ACC112 (cell line): ENCODE data around the gene ZFHX3.
A peak's percentile ranks its signal among the peaks of the same experiment; 100 is the strongest.

ENCODE experiments used
- H2AFZ ChIP-seq: fragments of 200-600 bp; sonication (generic); one replicate; pipeline ENCODE4 v1.6.0; 2017; ENCODE audit warnings: antibody characterized with exemption, low read length; ENCODE audit not compliant: unreplicated experiment
- H3K27ac ChIP-seq: fragments of 200-600 bp; sonication (generic); 2 replicates; pipeline ENCODE4 v1.5.1; 2014; ENCODE audit warnings: low read depth, mild to moderate bottlenecking, antibody characterized with exemption, low read length, moderate library complexity
- H3K27me3 ChIP-seq: fragments of 200-600 bp; sonication (generic); 2 replicates; pipeline ENCODE4 v1.6.1; 2014; ENCODE audit warnings: mild to moderate bottlenecking, antibody characterized with exemption, low read length, moderate library complexity, mixed read lengths; ENCODE audit not compliant: insufficient read depth
- H3K36me3 ChIP-seq: fragments of 200-600 bp; sonication (generic); 2 replicates; pipeline ENCODE4 v1.6.1; 2016; ENCODE audit warnings: mild to moderate bottlenecking, antibody characterized with exemption, low read length, moderate library complexity, mixed read lengths; ENCODE audit not compliant: insufficient read depth
- H3K4me1 ChIP-seq: fragments of 200-600 bp; sonication (generic); one replicate; pipeline ENCODE4 v1.6.1; 2016; ENCODE audit warnings: low read length, mixed read lengths; ENCODE audit not compliant: insufficient read depth, unreplicated experiment, control insufficient read depth
- H3K4me3 ChIP-seq: fragments of 200-600 bp; sonication (generic); 2 replicates; pipeline ENCODE4 v1.5.1; 2014; ENCODE audit warnings: mild to moderate bottlenecking, low read depth, low read length
- H3K79me2 ChIP-seq: fragments of 200-600 bp; sonication (generic); one replicate; pipeline ENCODE4 v1.6.0; 2016; ENCODE audit warnings: low read length; ENCODE audit not compliant: control insufficient read depth, unreplicated experiment, insufficient read depth

ZFHX3 gene

GRCh38 chr16:73048292-73049080 lies 558 bp upstream of the ZFHX3 start:
- peak overlapping the region; percentile 80 for H3K27ac ChIP-seq
- no peaks in the 10 kb centered on the region for H3K27me3 ChIP-seq
- peaks cover 93% of the 10 kb centered on the region for H3K79me2 ChIP-seq
- peak overlapping the region; percentile 33 for H2AFZ ChIP-seq
- H3K4me1 ChIP-seq, result peaks cover 74% of the 10 kb centered on the region
- no peaks in the 10 kb centered on the region for H3K36me3 ChIP-seq
- H3K4me3 ChIP-seq, result peak overlapping the region; percentile 89

DNA sequence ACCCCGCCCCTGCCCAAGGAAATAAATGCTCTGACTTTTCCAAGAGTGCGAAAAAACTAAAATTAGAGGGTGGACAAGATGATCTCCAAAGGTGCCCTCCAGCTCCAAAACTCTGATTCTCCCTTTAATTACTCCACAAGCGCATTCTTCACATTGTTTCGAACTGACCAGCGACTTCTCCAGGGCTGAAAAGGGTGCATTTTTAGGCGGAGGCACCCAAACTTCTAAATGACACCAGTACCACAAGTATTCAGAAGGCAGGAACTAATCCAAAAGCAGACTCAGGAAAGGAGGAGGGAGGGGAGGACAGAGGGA lies 750 bp downstream of the ZFHX3 start:
- Histone ChIP-seq H3K27ac (peak overlapping the region; percentile 80), H3K4me3 (peak overlapping the region; percentile 89), H3K4me1 (peaks cover 66% of the 10 kb centered on the region), H3K79me2 (peaks cover 93% of the 10 kb centered on the region), H3K27me3 (no peaks in the 10 kb centered on the region), H3K36me3 (no peaks in the 10 kb centered on the region), H2AFZ (peak overlapping the region; percentile 71)

DNA sequence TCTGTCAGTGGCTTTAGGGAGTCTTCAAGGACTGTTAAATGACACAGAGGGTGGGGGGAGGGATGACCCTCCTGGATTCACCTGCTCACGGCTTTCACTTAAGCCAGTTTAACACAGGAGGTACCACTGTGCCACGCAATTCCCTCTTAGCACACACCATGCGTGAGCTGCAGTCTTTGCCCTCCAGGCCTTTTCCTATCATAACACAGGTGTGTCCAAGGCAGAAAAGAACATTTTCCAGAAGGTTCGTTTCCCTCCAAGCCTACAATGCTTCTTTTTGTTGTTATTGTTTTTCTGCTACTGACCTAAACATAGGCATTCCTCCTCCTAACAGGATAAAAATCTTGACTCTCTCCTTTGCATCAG lies 1.1 kb downstream of the ZFHX3 start:
- H3K27ac ChIP-seq, result peak overlapping the region; percentile 80
- peaks cover 93% of the 10 kb centered on the region for H3K79me2 ChIP-seq
- H3K4me3 ChIP-seq, result peak overlapping the region; percentile 89
- no peak overlapping the region for H2AFZ ChIP-seq
- H3K27me3 ChIP-seq, result no peaks in the 10 kb centered on the region
- H3K36me3 ChIP-seq, result no peaks in the 10 kb centered on the region
- peaks cover 66% of the 10 kb centered on the region for H3K4me1 ChIP-seq

- Histone ChIP-seq H3K4me1 (peaks cover 62% of the 10 kb centered on the region), H3K27me3 (no peaks in the 10 kb centered on the region), H2AFZ (no peak overlapping the region), H3K79me2 (peaks cover 93% of the 10 kb centered on the region), H3K4me3 (peak overlapping the region; percentile 89), H3K27ac (peak overlapping the region; percentile 80), H3K36me3 (no peaks in the 10 kb centered on the region)
Observed at GRCh38 chr16:73046202-73046848, 1.6 kb downstream of the ZFHX3 start.

- Histone ChIP-seq H3K4me1 (peaks cover 42% of the 10 kb centered on the region), H3K27ac (peak overlapping the region; percentile 57), H3K79me2 (peaks cover 93% of the 10 kb centered on the region), H3K4me3 (no peak overlapping the region), H2AFZ (no peak overlapping the region), H3K36me3 (no peaks in the 10 kb centered on the region), H3K27me3 (no peaks in the 10 kb centered on the region)
Observed at GRCh38 chr16:73043828-73044467, 4.0 kb downstream of the ZFHX3 start.

GRCh38 chr16:73042807-73043206 lies 5.1 kb downstream of the ZFHX3 start:
- H3K27ac ChIP-seq, result no peak overlapping the region
- no peaks in the 10 kb centered on the region for H3K36me3 ChIP-seq
- H3K4me1 ChIP-seq, result peaks cover 36% of the 10 kb centered on the region
- no peak overlapping the region for H2AFZ ChIP-seq
- no peaks in the 10 kb centered on the region for H3K27me3 ChIP-seq
- H3K79me2 ChIP-seq, result peaks cover 97% of the 10 kb centered on the region
- no peak overlapping the region for H3K4me3 ChIP-seq

DNA sequence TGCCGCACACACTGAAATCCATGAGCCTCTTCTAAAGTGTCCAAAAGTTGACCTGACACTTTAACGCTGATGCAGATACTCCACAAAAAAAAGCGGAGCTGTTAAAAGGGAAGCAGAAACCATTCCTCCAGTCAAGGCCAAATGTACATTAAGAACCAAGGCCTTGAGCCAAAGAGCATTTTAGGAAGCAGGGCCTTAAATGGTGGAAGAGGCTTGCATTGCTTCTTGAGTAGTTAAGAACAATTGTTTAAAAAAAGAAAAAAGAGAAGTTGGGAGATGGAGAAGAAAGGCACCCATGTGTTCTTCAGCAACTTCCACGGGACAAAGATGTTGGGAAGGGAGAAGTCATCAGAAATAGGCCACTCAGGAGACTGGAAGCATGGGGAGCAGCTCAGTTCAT lies 6.3 kb downstream of the ZFHX3 start:
- no peaks in the 10 kb centered on the region for H3K27me3 ChIP-seq
- no peak overlapping the region for H2AFZ ChIP-seq
- no peaks in the 10 kb centered on the region for H3K36me3 ChIP-seq
- H3K79me2 ChIP-seq, result peaks cover 97% of the 10 kb centered on the region
- H3K27ac ChIP-seq, result no peak overlapping the region
- H3K4me3 ChIP-seq, result no peak overlapping the region
- H3K4me1 ChIP-seq, result peaks cover 33% of the 10 kb centered on the region

DNA sequence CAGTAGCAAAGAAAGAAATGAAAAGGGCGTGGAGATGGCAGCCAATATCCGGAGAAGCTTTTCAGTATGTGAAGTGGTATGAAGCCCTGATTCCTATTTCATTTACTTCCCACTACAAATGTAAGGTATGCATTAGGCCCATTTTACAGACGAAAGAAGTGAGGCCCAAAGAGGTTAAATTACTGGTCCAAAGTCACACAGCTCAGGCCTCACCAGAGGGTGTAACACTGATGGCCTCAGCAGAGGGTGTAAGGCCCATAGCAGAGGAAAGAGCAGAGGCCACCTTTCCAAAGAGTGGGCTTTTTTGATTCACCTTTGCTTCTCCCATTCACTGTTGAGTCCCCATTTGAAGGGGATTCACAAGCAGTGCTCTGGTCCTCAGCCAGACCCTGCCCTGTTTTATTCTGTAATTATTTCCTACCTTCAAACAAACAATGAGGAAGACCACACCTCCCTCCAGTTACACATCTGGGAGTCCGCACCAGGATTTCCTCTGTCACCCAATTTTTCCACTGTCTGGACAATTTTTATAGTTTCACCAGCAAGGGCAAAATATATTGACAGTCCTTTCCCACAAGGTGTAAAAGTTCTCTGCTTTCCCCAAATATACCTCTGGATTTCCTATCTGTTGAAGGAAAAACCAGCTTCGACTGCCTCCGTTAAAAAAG lies 7.1 kb downstream of the ZFHX3 start:
- Histone ChIP-seq H3K27me3 (no peaks in the 10 kb centered on the region), H3K4me3 (no peak overlapping the region), H3K79me2 (peaks cover 97% of the 10 kb centered on the region), H2AFZ (no peak overlapping the region), H3K27ac (no peak overlapping the region), H3K36me3 (no peaks in the 10 kb centered on the region), H3K4me1 (peaks cover 25% of the 10 kb centered on the region)

GRCh38 chr16:73040136-73040535 lies 7.8 kb downstream of the ZFHX3 start:
- H2AFZ ChIP-seq, result no peak overlapping the region
- H3K79me2 ChIP-seq, result peaks cover 98% of the 10 kb centered on the region
- H3K27ac ChIP-seq, result no peak overlapping the region
- H3K36me3 ChIP-seq, result no peaks in the 10 kb centered on the region
- H3K27me3 ChIP-seq, result no peaks in the 10 kb centered on the region
- H3K4me3 ChIP-seq, result no peak overlapping the region
- H3K4me1 ChIP-seq, result peaks cover 21% of the 10 kb centered on the region

GRCh38 chr16:73037845-73038570 lies 9.9 kb downstream of the ZFHX3 start:
- Histone ChIP-seq H3K36me3 (no peaks in the 10 kb centered on the region), H3K4me1 (peaks cover under 1% of the 10 kb centered on the region), H3K79me2 (peaks cover 96% of the 10 kb centered on the region), H2AFZ (no peak overlapping the region), H3K27ac (no peak overlapping the region), H3K27me3 (no peaks in the 10 kb centered on the region), H3K4me3 (no peak overlapping the region)
